Measurements from ENCODE around the gene RNF212.

DNA sequence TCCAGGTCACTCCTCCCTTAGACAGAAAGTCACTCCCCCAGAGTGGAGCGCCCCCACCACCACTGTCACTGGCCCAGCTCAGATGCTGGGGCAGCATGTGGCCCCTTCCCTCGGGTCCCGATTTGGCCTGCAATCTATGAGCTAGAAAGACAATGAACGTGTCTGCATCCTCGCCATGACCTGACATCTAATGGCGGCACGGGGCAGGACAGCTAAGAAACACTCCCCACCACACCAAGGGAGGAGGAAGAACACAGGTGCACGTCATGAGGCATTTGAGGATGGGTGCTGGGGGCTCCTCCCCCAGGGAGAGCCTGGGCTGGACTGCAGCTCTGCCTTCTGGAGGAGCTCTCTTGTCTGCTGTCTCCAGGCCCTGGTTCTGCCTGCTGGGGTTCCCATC, 8.7 kb downstream of the RNF212 start:
- TF ChIP-seq, protein P1, sequence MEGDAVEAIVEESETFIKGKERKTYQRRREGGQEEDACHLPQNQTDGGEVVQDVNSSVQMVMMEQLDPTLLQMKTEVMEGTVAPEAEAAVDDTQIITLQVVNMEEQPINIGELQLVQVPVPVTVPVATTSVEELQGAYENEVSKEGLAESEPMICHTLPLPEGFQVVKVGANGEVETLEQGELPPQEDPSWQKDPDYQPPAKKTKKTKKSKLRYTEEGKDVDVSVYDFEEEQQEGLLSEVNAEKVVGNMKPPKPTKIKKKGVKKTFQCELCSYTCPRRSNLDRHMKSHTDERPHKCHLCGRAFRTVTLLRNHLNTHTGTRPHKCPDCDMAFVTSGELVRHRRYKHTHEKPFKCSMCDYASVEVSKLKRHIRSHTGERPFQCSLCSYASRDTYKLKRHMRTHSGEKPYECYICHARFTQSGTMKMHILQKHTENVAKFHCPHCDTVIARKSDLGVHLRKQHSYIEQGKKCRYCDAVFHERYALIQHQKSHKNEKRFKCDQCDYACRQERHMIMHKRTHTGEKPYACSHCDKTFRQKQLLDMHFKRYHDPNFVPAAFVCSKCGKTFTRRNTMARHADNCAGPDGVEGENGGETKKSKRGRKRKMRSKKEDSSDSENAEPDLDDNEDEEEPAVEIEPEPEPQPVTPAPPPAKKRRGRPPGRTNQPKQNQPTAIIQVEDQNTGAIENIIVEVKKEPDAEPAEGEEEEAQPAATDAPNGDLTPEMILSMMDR (conservative IDR thresholded peaks at IDR 0.05; ENCODE audit: low read depth, low read length) = no peak
- TF ChIP-seq EZH2 (IDR thresholded peaks at IDR 0.05; ENCODE audit: low read length, unreplicated experiment) (no peak), EZH2phosphoT487 (IDR thresholded peaks at IDR 0.05; ENCODE audit: borderline replicate concordance, low read length) (no peak)
